GM18505 (cell line): Measurements from ENCODE around the gene DNLZ.

Experiments
- ATAC-seq: cut with Tn5 transposase; IDR thresholded peaks from one replicate; pipeline ENCODE4 v1.9.1; 2021; ENCODE audit not compliant: unreplicated experiment
- POLR2A ChIP-seq: IDR thresholded peaks from 4 replicates; pipeline ENCODE4 v1.6.1; 2011; ENCODE audit warnings: borderline replicate concordance; ENCODE audit not compliant: insufficient read depth, insufficient read length; ENCODE audit errors: extremely low read depth

The DNLZ gene

DNA sequence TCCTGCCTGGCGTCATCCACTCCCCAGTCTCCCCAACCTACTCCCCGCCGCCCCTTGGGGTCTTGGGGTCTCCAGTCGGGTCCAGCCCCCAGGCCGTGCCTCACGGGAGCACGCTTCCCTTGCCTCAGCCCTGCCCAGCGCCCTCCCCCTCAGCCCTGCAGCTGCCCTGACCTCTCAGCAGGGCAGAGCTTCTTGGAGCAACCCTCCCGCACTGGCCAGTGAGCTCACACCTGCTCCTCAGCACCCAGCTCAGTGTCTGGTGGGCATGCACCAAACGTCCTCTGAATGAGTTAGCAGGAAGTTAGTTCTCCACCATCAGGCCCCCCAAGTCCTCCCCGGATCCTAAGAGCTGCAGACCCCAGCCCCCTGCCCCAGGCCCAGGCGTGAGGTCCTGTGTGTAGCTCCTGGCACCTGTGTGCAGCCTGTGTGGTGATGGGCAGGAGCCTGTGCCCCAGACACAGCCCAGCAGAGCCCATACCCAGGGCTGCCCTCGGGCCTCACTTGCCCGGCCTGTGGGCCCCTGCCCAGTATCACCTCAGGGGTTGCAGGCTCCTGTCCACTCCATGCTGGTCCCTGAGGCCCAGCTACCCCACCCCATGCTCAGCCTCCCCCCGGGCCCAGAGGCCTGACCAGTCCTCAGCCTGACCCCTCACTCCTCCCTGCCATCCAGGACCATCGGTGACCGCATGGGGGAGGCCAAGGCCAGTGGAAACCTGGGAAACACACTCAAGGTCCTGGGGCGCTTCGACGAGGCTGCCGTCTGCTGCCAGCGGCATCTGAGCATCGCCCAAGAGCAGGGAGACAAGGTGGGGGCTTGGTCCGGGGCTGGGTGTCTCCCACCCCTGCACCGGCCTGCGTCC, 28.0 kb downstream of the DNLZ start:
- no peak for TF ChIP-seq POLR2A
- no peak for ATAC-seq

DNA sequence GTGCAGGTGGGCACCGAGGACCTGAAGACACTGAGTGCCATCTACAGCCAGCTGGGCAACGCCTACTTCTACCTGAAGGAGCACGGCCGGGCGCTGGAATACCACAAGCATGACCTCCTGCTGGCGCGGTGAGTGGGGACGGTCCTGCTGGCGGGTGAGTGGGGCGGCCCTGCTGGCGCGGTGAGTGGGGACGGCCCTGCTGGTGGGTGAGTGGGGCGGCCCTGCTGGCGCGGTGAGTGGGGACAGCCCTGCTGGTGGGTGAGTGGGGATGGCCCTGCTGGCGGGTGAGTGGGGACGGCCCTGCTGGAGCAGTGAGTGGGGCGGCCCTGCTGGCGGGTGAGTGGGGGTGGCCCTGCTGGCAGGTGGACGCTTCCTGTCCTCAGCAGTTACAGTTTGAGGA, 29.0 kb downstream of the DNLZ start:
- ATAC-seq, result no peak
- TF ChIP-seq POLR2A, result no peak

DNA sequence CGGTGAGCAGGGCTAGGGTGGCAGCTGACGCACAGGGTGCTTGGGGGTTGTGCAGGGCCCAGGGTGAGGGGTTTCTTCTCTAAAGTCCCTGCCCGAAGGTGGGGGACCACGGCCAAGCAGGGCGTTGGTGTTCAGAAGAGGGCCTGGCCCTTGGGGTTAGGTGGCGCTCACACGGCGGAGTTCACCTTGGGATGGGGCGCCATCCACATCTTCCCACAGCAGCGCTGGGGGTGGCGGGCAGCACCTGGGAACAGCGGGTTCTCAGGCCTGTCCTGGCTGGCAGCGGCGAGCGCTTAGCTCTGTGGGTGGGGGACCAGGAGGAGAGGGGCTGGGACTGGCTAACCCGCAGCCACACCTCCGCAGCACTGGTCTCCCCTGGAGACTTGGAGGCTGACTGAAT, 30.1 kb downstream of the DNLZ start:
- no peak for TF ChIP-seq POLR2A
- ATAC-seq, result no peak

DNA sequence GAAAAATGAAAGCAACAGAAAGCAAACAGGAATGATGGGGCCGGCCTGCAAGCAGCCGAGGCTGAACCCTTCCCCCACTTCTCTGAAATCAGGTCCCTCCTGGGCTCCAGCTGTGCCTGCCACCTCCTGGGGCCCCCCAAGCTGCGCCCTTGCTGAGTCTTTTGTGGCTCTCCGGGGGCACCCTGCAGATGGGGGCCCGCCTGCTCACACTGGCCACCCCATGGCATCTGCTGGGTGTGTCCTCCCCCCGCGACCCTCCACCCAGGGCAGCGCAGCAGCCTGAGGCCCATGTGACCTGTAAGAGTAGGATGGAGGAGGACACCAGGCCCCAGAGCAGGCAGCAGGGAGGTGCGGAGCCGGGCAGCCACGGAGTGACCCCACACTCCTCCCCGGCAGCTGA, 30.5 kb downstream of the DNLZ start:
- no peak for TF ChIP-seq POLR2A
- ATAC-seq, result no peak

DNA sequence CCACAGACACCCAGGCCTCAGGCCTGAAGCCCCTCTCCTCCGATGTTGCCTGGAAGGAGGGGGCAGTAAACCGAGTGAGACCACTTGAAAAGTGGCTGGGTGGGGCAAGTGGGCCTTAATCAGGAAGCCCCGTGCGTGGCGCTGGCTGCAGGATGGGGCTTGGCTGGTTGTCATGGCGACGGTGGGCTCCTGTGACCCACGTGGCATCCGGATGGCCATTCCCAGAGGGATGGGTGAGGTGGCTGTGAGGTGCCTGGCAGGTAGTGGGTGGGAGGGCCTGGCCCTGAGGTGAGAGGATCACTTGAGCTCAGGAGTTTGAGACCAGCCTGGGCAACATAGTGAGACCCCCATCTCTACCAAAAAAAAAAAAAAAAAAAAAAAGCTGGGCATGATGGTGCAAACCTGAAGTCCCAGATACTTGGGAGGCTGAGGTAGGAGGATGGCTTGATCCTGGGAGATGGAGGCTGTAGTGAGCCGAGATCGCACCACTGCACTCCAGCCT, 31.0 kb downstream of the DNLZ start:
- no peak for TF ChIP-seq POLR2A
- ATAC-seq, result no peak

DNA sequence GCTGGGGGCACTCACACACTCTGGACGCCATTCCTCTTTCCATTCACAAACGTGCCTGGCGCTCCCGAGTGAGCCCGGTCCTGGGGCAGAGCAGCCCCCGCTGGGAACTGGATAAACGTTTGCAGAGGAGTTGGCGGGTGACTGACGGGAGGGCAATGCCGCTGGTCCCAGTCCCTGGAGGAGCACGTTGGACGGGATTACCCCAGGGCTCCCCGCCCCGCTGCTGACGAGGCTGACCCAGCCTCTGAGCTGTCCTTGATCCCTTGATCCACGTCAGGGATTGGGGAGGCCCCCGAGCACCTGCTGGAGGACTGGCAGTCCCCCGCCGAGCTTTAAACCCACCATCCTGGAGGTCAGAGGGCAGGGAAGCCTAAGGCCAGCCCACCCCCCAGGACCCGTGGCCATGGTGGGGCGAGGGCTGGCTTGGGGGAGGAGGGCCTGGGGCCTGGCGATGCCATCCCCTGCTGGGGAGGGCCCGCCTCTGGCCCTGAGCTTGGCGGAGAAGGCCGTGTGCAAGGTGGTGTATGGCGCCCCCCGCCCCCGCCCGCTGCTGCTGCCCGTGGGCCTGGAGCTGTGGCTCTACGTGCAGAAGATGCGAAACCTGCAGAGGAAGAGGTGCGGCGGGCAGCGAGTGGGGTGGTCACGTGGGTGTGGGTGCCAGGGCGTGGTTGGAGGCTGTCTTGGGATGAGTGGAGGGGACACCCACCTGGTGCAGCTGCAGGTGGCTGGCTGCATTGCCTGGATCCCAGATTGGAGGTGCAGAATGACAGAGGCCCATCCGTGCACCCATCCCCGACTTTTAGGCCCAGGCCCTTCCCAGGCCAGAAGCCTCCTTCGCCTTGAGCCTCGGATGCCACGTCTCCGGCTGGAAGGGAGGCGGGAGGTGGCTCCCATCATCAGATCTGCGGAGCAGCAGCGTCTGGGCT, 31.7 kb downstream of the DNLZ start:
- ATAC-seq, result no peak
- TF ChIP-seq POLR2A, result no peak

DNA sequence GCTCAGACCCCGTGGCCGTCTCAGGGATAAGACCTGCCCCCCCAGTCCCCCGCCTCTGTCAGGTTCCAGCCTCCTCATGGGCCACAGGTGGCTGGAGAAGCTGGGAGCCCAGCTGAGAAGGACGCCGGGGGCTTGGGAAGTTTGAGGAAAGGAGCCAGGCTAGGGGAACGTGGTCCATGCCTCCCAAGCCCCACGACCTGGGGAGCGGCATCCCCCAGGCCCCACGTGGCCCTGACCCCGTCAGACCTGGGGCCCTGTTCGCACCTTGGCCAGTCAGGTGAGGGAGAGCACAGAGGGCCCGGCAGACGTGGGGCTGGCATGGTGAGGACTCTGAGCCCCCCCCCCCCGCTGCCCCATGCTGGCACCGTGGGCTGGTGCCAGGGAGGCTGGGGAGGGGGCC, 32.5 kb downstream of the DNLZ start:
- TF ChIP-seq POLR2A, result no peak
- no peak for ATAC-seq

DNA sequence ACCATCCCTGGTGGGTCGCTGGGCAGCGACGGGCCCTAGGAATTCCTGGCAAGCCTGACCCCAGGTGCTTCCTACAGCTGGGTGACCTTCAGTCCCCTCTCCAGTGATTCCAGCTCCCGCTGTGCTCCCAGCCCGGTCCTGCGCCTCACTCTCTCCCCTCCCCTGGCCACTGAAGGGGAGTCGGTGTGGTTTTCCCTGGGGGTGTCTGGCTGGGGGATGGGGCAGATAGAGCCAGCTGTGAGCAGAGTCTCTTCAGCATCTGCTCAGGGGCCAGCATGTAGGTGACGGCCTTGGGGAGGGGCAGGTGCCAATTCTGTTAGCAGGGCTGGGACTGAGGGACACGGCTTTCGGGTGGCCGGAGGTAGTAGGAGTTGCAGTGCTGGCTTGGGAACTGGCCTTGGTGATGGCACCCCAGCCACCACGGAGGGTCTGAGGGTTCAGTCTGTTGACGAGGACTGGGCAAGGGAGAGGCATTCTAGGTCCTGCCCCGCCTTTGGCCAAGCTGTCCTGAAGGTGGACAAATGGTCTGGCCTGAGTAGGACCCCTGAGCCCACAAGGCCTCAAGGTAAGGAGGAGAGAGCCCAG, 33.0 kb downstream of the DNLZ start:
- TF ChIP-seq POLR2A, result no peak

DNA sequence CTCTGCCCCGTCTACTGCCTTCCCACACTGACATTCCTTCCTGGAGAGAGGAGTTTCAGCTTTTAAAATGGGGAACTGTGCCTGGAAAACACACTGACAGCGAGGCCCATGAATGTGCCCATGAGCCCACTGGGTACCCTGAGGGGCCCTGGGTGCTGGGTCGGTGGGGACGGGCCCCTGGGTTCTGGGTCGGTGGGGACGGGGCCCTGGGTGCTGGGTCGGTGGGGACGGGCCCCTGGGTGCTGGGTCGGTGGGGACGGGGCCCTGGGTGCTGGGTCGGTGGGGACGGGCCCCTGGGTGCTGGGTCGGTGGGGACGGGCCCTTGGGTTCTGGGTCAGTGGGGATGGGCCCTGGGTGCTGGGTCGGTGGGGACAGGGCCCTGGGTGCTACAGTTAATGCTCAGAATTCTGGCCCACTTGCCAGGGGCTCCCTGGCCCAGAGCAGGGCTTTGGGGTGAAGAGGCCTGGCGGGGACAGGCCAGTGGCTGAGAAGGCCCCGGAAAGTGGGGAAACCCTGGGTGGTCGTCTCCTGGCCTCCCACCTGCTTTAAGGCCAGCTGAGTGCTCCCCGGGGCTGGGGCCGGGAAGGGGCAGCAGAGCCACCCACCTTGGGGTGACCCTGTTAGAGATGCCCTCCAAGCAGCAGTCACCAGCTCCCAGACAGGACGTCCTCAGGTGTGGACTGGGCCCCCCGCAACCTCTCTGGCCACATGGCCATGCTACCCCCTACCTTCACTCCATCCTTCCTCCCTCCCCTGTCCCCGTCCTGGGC, 33.7 kb downstream of the DNLZ start:
- no peak for ATAC-seq

More for the DNA sequence above, 33.0 kb downstream of the DNLZ start:
- ATAC-seq, result no peak

DNA sequence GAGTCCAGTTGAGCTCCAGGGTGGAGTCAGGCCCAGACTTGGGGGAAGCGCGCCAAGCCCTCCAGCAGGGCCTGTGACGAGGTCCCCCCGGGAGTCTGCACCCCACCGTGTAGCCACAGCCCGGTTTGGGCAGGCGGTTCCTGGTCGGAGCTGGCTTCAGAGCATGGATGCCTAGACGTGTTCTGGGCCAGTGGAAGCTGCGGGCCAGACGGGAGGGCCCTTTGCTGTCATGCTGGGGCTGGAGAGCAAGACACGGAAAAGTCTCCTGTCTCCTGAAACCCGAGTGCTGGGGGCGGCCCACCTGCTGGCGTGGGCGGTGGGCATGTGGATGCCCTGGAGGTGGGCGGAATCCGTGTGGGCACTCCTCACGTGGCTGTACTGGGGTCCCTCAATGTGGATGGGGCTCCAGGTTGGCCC, 34.3 kb downstream of the DNLZ start:
- no peak for ATAC-seq
- no peak for TF ChIP-seq POLR2A

More for the DNA sequence above, 33.7 kb downstream of the DNLZ start:
- TF ChIP-seq POLR2A, result no peak

DNA sequence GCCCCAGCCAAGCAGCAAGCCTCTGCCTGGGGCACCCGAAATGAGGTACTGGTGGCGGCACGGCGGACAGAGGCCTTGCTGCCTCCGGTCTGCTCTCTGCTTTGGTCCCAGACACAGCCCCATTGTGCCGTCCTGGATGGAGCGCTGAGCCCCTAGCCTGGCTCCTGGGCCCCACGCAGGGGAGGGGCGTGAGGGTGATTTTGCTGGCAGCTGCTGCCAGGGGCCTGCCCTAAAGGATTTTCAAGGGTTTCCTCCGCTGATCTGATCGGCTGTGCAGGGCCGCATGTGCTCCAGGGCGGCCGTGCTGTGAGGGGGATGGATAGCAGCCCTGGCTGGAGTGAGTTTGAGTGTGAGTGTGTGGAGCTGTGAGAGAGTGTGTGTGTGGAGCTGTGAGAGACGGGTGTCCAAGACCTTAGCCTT, 34.9 kb downstream of the DNLZ start:
- ATAC-seq, result no peak

DNA sequence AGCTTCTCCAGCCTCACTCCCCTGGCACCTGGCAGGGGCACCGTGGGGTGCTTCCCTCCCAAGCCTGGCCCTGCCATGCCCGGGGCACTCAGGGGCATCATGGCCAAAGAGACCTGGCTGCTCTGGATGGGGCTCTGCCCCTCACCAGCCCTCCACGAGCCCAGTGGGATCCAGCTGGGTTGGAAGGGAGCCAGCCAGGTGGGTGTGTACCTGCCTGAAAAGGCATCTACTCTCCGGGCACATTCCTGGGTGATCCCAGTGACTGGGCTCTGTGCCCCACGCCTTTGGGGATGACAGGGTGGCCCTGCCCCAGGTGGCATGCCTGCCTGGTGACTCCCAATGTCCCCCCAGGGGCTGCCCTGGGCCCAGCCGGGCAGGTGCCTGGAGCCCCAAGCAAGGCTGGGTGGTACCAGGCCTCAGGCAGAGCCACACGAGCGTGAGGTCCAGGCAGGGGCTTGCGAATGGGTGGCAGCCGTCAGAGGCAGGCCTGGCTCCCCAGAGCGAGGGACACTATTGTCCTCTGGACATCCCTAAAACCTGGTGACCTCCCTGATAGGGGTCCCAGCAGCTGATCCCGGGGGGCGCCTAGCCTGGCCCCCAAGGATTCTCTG, 35.4 kb downstream of the DNLZ start:
- no peak for TF ChIP-seq POLR2A
- ATAC-seq, result no peak

More for the DNA sequence above, 34.9 kb downstream of the DNLZ start:
- TF ChIP-seq POLR2A, result no peak

DNA sequence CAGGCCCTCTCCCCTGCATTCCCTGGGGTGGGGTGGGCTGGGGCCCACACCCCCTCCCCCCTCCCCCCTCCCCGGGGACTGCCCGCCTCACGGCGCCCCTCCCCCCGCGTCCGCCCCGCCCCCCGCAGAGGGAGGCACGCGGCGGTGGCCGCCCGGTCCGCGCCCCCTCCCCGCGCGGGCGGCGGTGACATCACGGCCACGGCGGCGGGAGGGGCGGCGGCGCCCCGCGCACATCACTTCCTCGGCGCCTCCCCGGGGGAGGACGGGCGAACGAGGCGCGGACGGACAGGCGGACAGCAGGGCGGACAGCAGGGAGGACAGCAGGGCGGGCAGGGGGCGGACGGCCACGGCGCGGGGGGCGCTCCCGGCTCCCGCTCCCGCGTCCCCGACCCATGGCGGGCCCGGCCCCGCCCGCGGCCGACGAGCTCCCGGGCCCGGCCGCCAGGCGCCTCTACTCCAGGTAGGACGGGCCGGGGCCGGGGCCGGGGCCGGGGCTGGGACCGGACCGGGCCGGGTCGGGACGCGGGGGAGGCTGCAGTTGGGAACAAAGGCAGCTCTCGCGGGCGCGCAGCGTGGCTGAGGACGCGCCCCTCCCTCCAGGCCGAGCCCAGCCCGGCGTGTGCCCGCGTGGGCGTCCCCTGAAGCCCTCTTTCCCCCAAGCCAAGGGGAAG, 36.1 kb downstream of the DNLZ start, which contains the start of gene GPSM1:
GPSM1 (plus strand) TSS at position 236 of the 671 bp plus-strand sequence; CDS start at position 393, 157 bp downstream.
- no peak for TF ChIP-seq POLR2A
- no peak for ATAC-seq
